NCI-H510A treated with DMSO at 0.1 percent for 48 hours (cell line): Measurements from ENCODE around the gene PRRG1.
"Not testable (repeated sequence)": the region's sequence is repeated elsewhere in the genome, so short reads cannot be mapped to it uniquely, and the experiment has no call there.

Experiments
- DNase-seq: peaks from one replicate; lab custom pipeline; 2025; lab: John Stamatoyannopoulos, UW

PRRG1 gene

GRCh38 chrX:37378830-37379229, 29.7 kb downstream of the PRRG1 start:
- DNase-seq, result no peak

- DNase-seq, result no peak
Observed at GRCh38 chrX:37380256-37380655, 31.1 kb downstream of the PRRG1 start.

GRCh38 chrX:37380924-37381323, 31.8 kb downstream of the PRRG1 start:
- no peak for DNase-seq

GRCh38 chrX:37383313-37383712, 34.1 kb downstream of the PRRG1 start:
- DNase-seq, result no peak

- DNase-seq, result no peak
Observed at GRCh38 chrX:37388413-37388812, 39.2 kb downstream of the PRRG1 start.

- DNase-seq, result no peak
Observed at GRCh38 chrX:37405956-37406355, 56.8 kb downstream of the PRRG1 start.

GRCh38 chrX:37407736-37408135, 58.6 kb downstream of the PRRG1 start:
- DNase-seq, result no peak

- no peak for DNase-seq
Observed at GRCh38 chrX:37409278-37409677, 60.1 kb downstream of the PRRG1 start.

GRCh38 chrX:37420185-37420584, 71.0 kb downstream of the PRRG1 start:
- DNase-seq, result no peak

GRCh38 chrX:37420756-37421155, 71.6 kb downstream of the PRRG1 start:
- no peak for DNase-seq

GRCh38 chrX:37424000-37424429, 74.9 kb downstream of the PRRG1 start:
- DNase-seq, result no peak

GRCh38 chrX:37425370-37425769, 76.2 kb downstream of the PRRG1 start:
- DNase-seq, result no peak

GRCh38 chrX:37428962-37429361, 79.8 kb downstream of the PRRG1 start:
- DNase-seq, result not testable (repeated sequence)

- DNase-seq, result no peak
Observed at GRCh38 chrX:37434362-37434761, 85.2 kb downstream of the PRRG1 start.

GRCh38 chrX:37437160-37437559, 88.0 kb downstream of the PRRG1 start:
- DNase-seq, result no peak

- no peak for DNase-seq
Observed at GRCh38 chrX:37441377-37441776, 92.2 kb downstream of the PRRG1 start.

GRCh38 chrX:37445182-37445581, 96.0 kb downstream of the PRRG1 start:
- DNase-seq, result no peak

- DNase-seq, result no peak
Observed at GRCh38 chrX:37453821-37454220, 104.7 kb downstream of the PRRG1 start.

GRCh38 chrX:37454537-37455285, 105.5 kb downstream of the PRRG1 start:
- no peak for DNase-seq

- no peak for DNase-seq
Observed at GRCh38 chrX:37455381-37455780, 106.2 kb downstream of the PRRG1 start.

- not testable (repeated sequence) for DNase-seq
Observed at GRCh38 chrX:37460285-37460684, 111.1 kb downstream of the PRRG1 start.

GRCh38 chrX:37462346-37462745, 113.2 kb downstream of the PRRG1 start:
- no peak for DNase-seq

- DNase-seq, result no peak
Observed at GRCh38 chrX:37468124-37468739, 119.1 kb downstream of the PRRG1 start.

GRCh38 chrX:37470711-37471110, 121.5 kb downstream of the PRRG1 start:
- no peak for DNase-seq
